Left renal pelvis (tissue), 4 donors: Measurements from ENCODE around the gene NLRC3. TPM values are rescaled to one million over a fixed set of nuclear protein-coding genes. Genes with fewer than 3 reads are reported as not detected.
"Not testable (repeated sequence)": the region's sequence is repeated elsewhere in the genome, so short reads cannot be mapped to it uniquely, and the experiment has no call there.

ENCODE experiments used
- DNase-seq, 4 donors: peaks; one replicate each; pipeline ENCODE4 v3.0.0-alpha.2; 2013; ENCODE audit warnings: low read depth in 4 of 4, low spot score in 3 of 4
- polyA plus RNA-seq, 4 donors: library from polyadenylated mRNA; unstranded; fragments of 120-200 nt; gene quantifications; one replicate each; pipeline ENCODE4 v1.2.1, GENCODE V29; 2013; ENCODE audit not compliant: insufficient read length in 4 of 4

Gene NLRC3
- 1 to 10 TPM; 1.3 to 2.3 (median 1.7) TPM for polyA plus RNA-seq

DNA sequence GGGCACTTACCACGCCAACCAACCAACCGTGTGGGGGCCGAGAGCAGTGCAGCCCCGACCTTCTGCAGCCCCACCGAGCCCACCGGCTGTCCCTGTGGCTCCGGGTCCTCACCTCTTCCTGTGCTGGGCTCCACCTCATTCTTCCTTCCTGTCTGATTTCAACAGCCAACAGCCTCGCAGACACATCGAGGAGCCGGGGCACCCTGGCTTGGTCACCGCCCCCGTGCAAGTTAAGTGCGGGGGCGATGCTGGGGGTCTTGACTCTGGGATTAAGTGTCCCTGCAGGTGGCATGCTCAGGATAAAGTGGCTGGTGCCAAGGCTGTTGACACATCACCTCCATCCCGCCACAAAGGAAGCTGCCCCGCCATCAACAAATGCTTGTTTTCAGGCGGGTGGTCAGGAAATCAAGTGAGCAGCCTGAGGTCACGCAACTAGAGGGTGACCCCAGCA lies at the start of gene NLRC3:
Gene NLRC3 (minus strand): TSS at position 102 of the 451 bp plus-strand sequence. CDS start 12,367 bp downstream, outside the sequence.
- no peak for DNase-seq

GRCh38 chr16:3625911-3626732 lies 48.9 kb upstream of the NLRC3 start:
- no peak for DNase-seq

- DNase-seq = no peak
Observed at GRCh38 chr16:3625331-3625730, 48.1 kb upstream of the NLRC3 start.

DNA sequence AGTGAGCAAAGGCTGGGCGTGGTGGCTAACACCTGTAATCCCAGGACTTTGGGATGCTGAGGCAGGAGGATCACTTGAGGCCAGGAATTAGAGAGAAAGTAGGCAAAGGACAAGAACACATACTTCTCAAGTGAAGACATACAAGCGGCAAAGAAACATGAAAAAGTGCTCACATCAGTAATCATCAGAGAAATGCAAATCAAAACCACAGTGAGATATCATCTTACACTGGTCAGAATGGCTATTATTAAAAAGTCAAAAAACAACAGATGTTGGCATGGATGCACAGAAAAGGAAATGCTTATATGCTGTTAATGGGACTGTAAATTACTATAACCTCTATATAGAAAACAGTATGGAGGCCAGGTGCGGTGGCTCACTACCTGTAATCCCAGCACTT lies 46.4 kb upstream of the NLRC3 start:
- no peak for DNase-seq

- no peak for DNase-seq
Observed at GRCh38 chr16:3618769-3619141, 41.6 kb upstream of the NLRC3 start.

DNA sequence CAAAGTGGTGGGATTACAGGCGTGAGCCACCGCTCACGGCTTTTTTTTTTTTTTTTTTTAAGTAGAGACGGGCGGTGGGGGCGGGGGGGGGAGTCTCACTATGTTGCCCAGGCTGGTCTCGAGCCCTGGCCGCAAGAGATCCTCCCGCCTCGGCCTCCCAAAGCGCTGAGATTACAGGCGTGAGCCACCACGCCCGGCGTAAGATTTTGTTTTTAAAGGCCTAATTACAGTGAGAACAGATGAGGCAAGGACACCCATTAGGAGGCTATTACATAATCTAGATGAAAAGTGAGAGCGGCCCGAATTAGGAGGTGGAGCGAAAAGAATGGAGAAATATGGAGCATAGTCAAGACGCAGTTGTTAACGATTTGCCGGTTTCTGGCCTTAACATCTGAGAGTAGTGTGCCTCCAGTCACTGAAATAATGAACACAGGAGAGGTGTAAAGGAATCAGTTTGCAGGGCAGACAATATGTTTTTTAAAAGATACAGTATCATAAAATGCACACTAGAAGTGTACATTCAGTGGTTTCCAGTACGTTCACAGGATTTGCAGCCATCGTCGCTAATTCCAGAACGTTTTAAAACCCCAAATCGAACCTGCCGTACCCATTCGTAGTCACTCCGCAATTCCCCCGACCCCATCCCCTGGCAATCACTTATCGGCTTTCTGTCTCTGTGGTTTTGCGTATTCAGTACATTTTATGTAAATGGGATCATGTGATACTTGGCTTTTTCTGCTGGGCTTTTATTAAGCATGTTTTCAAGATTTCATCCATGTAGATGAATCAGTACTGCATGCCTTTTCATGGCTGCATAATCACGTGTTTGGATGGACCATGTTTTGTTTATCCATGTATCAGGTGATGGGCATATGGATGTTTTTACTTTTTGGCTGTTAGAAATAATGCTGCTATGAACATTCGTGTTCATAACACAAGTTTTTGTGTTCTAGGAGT lies 35.6 kb upstream of the NLRC3 start:
- DNase-seq = no peak

GRCh38 chr16:3611146-3611975 lies 34.2 kb upstream of the NLRC3 start, which contains the start of gene SLX4:
TSS of gene SLX4 (minus strand) at chr16:3611606. CDS start at chr16:3608964, 2,642 bp downstream.
- DNase-seq = peak; percentile 79 to 95 (median 90)

- no peak for DNase-seq
Observed at GRCh38 chr16:3610698-3611145, 33.5 kb upstream of the NLRC3 start.

GRCh38 chr16:3609895-3610697 lies 32.9 kb upstream of the NLRC3 start:
- no peak for DNase-seq

GRCh38 chr16:3608976-3609375 lies 31.8 kb upstream of the NLRC3 start:
- not testable (repeated sequence) for DNase-seq

- no peak for DNase-seq
Observed at GRCh38 chr16:3608069-3608468, 30.9 kb upstream of the NLRC3 start.

DNA sequence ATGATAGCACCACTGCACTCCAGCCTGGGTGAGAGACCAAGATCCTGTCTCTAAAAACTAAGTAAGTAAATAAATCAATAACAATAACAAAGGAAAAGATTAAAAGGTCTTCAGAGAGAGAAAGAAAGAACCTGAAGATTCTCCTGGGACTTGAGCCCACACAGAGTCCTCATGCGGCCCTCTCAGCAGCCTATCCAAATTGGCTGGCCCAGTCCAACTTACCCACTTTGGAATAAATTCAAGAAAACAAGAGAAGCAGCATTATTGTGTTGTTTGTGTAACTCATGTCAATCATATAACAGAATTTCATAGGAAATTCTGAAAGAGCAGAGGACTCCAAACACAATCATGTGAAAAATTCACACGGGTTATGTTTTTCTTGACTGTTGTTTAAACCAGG lies 30.4 kb upstream of the NLRC3 start:
- DNase-seq = no peak

- DNase-seq = no peak
Observed at GRCh38 chr16:3607161-3607560, 30.0 kb upstream of the NLRC3 start.

DNA sequence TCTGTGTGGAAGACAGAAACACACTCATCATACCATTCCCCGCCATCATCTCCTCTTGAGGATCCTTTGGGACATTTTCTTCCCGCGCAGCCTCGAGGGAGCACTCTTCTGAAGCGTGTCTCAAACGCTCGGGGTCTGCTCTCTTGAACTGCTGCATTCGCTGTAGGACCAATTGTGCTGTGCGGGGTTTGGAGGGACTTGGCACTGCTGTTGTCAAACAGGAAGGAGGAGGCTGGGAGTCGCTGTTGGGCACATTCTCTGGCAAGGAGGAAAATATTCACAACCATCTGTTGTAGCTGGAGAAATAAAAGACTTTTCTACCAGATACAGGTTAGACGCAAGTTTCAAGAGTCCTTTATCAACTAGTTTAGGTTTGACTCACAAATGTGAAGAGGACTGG lies 29.2 kb upstream of the NLRC3 start:
- DNase-seq = no peak

- no peak for DNase-seq
Observed at GRCh38 chr16:3602320-3602653, 25.1 kb upstream of the NLRC3 start.

- DNase-seq = no peak
Observed at GRCh38 chr16:3601614-3602319, 24.6 kb upstream of the NLRC3 start.

DNA sequence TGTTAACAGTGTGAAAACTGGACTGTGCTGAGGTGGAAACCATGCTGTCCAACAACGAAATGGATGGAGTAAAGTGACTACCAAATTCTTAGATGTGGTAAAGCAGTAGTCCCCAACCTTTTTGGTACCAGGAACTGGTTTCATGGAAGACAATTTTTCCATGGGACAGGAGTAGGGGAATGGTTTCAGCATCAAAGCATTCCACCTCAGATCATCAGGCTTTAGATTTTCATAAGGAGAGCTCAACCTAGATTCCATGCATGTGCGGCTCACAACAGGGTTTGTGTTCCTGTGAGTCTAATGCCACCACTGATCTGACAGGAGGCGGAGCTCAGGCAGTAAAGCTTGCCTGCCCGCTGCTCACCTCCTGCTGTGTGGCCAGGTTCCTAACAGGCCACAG lies 22.7 kb upstream of the NLRC3 start:
- DNase-seq = no peak

GRCh38 chr16:3599121-3599520 lies 21.9 kb upstream of the NLRC3 start:
- DNase-seq = no peak

DNA sequence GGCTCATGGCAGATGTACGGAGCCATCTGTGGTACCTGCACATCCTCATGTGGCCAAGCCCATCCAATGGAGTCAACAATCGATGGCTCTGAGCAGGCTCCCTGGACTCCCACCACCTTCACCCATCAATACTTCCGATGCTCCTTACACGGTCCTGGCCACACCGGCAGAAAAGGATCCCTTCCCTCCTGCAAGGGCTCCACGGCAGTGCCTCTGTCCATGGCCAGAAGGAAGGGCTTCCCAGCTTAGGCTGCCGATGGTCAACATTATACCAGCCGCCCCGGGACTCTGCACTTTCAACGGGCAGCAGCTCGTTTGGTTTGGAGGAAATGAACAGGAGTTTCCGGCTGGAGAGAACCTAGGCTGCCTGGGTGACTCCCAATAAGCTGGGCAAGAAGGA lies 21.0 kb upstream of the NLRC3 start:
- no peak for DNase-seq
